Left ventricle myocardium superior (tissue), 1 donor: ENCODE results near the gene MX2. TPM values are rescaled to one million over a fixed set of nuclear protein-coding genes. Genes with fewer than 3 reads are reported as not detected.
"Not testable (repeated sequence)": the region's sequence is repeated elsewhere in the genome, so short reads cannot be mapped to it uniquely, and the experiment has no call there.

Experiments
- ATAC-seq: fragments of 200-7000 bp; cut with Tn5 transposase; one replicate; pipeline ENCODE4 v1.9.1; 2020; ENCODE audit warnings: mild to moderate bottlenecking, moderate library complexity
- DNase-seq: peaks from one replicate; pipeline ENCODE4 v3.0.0-alpha.2; 2020
- intact Hi-C: fragments of 100-400 bp; cut with micrococcal nuclease; formaldehyde crosslinking; loops from one replicate; pipeline ENCODE4 v1.11.0; 2022
- long read RNA-seq: library from polyadenylated mRNA; unstranded; transcript quantifications from one replicate; pipeline ENCODE4 v2.0.0, GENCODE V29; 2021
- total RNA-seq: library from RNA; stranded (reverse); fragmentation: NEBNext Ultra II Directional; extraction: Animal tissue kit (Norgen Biotek cat#: 25700); gene quantifications from one replicate; pipeline ENCODE4 v1.2.1, GENCODE V29; 2021
- donor health status: DM: no; HTN: yes; CAD: no; lungs with severe emphysema.

The MX2 gene, protein sequence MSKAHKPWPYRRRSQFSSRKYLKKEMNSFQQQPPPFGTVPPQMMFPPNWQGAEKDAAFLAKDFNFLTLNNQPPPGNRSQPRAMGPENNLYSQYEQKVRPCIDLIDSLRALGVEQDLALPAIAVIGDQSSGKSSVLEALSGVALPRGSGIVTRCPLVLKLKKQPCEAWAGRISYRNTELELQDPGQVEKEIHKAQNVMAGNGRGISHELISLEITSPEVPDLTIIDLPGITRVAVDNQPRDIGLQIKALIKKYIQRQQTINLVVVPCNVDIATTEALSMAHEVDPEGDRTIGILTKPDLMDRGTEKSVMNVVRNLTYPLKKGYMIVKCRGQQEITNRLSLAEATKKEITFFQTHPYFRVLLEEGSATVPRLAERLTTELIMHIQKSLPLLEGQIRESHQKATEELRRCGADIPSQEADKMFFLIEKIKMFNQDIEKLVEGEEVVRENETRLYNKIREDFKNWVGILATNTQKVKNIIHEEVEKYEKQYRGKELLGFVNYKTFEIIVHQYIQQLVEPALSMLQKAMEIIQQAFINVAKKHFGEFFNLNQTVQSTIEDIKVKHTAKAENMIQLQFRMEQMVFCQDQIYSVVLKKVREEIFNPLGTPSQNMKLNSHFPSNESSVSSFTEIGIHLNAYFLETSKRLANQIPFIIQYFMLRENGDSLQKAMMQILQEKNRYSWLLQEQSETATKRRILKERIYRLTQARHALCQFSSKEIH
- 7.1 TPM for total RNA-seq
- long read RNA-seq, partial matches to known transcripts, result 1 of 7 reads
- long read RNA-seq, other reads (novel, unspliced or antisense), result 2 of 7 reads

DNA sequence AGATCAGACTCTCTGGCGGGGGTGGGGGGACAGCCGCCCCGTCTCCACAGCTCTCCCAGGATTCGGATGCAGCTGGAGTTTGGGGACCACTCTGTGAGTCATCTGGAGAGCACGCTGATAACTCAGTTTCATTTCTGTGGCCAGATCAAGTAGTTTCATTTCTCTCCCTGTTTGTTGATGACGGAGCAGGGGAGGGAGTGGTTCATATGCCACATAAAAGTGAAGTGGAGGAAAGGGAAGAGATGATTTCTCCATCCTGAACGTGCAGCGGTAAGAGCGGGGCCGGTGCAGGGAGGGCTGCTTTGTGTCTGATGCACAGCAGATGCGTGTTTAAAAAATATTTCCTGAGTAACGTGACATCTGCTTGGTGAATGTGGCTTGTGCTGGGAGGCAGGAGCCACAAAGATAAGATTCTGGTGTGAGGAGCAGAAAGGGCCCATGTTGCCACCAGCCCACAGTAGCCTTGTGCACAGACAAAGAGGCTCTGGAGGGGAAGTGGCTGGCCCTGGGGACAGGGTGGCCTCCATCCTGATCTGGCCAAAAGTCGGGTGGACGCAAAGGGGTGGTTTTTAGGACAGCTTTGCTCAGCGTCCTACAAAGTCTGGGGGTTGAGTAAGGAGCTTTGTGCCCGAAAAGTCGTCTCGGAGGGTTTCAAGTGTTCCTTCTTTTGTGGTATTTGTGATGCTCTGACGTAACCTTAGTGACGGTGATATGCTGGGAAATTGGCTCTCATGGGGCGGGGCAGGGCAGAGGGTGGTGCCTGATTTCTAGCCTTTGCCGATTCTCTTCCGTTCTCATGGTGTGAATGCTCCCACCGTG, at the start of gene MX2:
MX2 (plus strand) TSS at position 242 of the 819 bp plus-strand sequence. CDS start 14,880 bp downstream, outside the sequence.
- ATAC-seq, result peak; percentile 89
- intact Hi-C loops, result no loop called here
- DNase-seq, result peak; percentile 75

DNA sequence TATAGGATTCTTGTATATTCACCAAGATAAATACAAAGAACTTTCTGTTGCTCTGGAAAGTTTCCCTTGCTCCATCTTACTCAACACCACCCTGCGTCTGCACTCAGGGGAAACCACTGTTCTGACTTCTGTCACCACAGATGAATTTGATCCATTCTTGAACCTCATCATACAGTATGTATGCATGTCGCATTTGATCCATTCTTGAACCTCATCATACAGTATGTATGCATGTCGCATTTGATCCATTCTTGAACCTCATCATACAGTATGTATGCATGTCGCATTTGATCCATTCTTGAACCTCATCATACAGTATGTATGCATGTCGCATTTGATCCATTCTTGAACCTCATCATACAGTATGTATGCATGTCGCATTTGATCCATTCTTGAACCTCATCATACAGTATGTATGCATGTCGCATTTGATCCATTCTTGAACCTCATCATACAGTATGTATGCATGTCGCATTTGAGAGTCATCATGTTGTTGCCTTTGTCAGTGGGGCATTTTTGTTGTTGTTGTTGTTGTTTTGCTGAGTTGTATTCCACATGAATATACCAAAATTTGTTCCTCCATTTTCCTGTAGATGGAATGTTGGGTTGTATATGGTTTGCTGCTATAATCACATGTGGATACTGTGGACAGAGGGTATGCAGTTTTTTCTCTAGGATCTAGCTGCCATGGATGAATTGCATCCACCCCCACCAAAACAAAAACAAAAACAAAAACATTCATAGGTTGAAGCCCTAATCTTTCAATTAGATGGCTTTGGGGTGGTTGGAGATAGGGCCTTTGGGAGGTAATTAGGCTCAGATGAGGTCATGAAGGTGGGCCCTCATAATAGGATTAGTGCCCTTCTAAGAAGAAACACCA, 48.3 kb upstream of the MX2 start:
- ATAC-seq, DNase-seq, intact Hi-C loops: not testable (repeated sequence)

DNA sequence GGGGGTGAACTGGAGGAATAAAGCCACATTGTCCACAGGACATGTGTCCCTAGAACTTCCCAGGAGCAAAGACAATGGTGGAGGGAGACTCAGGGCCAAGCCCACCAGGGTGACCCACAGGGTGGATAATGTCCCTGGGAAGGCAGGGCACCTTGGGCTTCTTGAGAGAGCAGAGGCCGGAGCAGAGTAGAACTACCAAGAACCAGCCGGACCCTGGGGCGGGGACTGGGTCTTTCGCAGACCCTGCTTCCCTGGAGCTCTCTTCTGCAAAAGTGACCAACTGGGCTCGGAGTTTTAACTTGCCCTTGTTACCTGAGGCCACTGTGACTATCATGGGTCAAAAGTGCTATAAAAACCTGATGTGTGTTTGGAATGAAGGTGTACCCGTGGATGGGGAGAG, 46.1 kb upstream of the MX2 start:
- no peak for ATAC-seq
- intact Hi-C loops, result no loop called here
- no peak for DNase-seq

DNA sequence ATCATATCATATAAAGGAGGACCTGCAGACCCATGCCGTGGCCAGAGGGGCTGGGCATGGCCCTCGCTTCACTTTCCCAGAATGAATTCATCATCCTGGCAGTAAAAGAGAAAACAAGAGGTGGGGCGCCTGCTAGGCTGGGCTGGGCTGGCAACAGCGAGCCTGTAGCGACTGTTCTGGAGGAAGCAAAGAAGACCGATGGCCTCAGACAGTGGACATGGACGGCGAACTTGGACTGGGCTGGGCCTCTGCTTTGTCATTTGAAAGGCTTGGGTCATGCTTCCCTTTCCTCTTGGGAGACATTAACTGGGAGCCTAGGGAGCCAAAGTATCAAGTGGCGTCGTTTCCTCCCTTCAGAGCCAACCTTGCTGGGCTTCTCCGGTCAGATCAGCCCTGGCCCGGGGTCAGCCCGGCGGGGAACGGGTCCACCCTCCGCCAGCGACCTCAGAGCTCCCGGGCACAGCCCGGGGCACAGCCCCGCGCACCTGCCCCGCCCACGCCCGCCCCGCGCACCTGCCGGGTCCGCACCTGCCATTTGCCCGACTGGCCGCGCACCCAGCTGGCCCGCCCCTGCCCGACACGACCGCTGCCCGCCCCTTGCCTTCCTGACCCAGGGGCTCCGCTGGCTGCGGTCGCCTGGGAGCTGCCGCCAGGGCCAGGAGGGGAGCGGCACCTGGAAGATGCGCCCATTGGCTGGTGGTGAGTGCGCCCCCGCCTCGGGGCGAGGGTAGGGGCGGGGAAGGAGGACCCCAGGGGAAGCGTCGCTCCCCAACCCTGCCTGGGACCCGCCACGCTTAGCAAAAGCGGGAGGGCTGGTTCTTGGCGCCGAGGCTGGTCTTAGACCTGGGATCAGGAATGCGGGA, 45.4 kb upstream of the MX2 start, which contains the start of gene FAM3B:
FAM3B (plus strand) TSS at position 602 of the 863 bp plus-strand sequence; CDS start at position 681, 79 bp downstream.
- intact Hi-C loops, result no loop called here
- ATAC-seq (peak; percentile 25), DNase-seq (no peak)

DNA sequence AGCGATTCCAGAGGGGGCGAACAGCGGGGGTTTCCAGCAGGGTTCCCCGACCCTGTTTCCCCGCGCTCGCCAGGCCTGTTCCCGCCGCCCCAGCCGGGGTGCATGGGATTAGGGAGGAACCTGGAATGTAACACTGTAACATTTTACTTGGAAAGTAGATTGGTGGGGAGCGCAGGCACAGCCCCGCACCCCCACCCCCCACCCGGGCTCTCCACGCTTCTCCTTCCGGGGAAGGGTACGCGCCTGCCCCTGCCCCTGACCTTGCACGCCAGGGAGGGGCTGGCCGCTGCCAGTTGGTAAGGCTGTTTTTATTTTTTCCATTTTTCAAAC, 44.8 kb upstream of the MX2 start:
- DNase-seq (no peak), ATAC-seq (no peak)
- intact Hi-C loops, result no loop called here

DNA sequence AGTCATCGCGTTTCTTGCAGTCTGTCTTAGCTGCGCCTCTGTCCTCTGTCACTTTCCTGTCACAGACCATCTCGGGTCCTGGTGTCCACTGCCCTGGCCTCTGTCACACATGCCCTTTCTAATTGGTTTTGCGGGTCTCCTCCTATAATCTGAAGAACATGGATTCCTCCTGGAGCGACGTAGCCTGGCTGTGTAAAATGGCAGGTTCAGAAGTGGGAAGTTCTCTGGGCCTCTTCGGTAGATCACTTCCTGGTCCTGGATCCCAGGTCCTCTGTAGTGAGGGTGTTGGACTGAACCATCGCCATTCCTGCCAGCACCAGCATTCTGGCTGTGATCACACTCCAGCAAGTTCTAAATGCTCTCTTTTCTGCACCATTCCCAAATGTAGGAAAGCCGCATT, 44.4 kb upstream of the MX2 start:
- ATAC-seq (no peak), DNase-seq (no peak)
- intact Hi-C loops, result no loop called here

DNA sequence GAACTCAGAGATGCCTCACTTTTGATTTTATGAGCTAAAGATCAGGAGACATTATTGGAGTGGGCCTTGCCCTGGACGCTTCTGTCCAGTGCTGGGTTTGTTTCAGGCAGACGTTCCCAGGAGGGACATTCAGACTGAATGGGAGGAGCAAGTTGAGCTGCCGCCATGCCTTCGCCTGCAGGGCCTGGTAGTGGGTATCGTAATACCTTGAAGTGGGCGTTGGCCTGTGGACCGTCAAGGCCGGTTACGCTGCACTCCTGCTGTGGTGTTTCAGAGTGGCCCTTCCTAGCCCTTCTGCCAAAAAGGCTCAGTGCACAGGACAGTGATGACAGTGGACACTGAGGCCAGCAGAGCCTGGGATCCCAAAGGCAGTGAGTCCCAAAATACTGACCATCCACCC, 43.6 kb upstream of the MX2 start:
- intact Hi-C loops, result no loop called here
- DNase-seq (no peak), ATAC-seq (no peak)

DNA sequence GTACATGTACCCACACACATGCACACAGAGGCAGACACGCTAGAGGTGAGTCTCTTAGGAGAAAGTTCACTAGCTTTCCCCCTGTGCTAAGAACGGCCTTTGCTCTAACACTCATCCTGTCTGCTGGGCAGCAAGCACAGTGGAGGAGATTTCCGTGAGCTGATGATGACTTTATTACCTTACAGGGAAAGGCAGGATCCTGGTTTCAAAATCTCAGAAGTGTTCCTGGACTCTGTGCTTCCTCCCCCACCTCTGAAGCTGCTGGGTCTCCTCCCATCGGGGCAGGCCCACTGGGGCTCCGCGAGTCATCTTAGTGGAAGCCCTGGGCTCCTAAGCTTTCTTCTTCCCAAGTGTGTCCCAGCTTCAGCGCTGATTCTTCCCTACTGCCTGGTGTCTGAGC, 42.6 kb upstream of the MX2 start:
- ATAC-seq, result no peak
- no peak for DNase-seq
- intact Hi-C loops, result no loop called here

DNA sequence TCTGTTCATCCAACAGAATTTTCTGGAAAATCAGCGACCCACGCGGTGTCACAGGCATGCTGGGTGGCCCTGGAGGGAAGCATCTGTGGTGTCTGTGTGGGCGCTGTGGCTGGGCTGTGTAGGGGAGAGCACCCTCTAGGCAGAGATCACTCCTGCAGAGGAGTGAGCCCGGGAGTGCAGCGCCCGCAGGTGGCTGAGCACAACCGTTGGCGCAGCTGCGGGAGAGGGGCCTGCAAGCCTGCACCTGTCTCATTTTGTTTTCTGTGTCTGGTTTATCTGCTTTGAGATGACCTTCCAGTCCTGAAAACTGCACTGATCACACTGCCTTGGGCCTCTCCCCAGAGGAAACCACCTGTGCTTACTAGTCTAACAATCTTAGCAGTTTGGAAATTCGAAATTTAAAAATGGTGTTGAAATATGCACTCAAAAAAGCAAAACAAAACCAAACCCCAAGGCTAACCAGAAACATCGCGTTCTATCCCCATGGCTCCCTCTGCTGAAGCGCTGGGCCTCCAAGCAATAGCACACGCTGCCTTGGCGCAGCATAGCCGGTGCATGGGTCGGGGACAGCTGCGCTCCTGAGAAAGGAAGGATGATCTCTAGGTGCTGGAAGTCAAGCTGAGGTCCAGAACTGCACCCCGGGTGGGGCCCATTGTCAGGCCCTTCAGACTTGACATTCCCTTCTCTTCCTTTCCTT, 40.5 kb upstream of the MX2 start:
- intact Hi-C loops, result loop anchor here (5.0 kb wide), 1 partner anchor 251 kb away; no protein-coding TSS in a partner anchor
- ATAC-seq, result no peak
- DNase-seq, result no peak

DNA sequence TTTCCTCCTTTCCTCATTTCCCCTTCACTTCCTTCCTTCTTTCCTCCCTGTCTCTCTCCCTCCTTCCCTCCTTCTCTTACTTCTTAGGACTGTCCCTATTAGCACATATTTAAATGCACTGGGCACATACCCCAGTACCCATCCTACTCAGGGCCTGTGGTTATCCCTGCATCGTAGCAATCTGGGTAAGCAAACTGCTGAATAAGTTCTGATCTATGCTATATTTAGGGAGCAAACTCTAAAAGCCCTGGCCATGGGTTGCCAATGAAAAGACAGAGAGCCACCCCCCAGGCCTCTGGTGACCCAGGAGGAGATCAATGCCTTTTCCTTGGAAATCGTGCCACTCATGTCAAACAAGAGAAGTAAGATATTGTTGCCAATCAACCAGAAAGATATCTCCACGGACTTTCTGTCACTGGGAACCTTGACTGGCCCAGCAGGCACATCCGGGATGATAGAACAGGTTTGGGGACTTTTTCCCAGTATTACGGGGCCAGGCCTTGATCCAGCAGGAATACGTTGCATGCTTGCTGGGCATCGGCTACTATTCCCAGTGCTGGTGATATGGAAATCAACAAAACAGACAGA, 39.8 kb upstream of the MX2 start:
- ATAC-seq, result no peak
- intact Hi-C loops, result loop anchor here (5.0 kb wide), 1 partner anchor 250 kb away; no protein-coding TSS in a partner anchor
- no peak for DNase-seq

DNA sequence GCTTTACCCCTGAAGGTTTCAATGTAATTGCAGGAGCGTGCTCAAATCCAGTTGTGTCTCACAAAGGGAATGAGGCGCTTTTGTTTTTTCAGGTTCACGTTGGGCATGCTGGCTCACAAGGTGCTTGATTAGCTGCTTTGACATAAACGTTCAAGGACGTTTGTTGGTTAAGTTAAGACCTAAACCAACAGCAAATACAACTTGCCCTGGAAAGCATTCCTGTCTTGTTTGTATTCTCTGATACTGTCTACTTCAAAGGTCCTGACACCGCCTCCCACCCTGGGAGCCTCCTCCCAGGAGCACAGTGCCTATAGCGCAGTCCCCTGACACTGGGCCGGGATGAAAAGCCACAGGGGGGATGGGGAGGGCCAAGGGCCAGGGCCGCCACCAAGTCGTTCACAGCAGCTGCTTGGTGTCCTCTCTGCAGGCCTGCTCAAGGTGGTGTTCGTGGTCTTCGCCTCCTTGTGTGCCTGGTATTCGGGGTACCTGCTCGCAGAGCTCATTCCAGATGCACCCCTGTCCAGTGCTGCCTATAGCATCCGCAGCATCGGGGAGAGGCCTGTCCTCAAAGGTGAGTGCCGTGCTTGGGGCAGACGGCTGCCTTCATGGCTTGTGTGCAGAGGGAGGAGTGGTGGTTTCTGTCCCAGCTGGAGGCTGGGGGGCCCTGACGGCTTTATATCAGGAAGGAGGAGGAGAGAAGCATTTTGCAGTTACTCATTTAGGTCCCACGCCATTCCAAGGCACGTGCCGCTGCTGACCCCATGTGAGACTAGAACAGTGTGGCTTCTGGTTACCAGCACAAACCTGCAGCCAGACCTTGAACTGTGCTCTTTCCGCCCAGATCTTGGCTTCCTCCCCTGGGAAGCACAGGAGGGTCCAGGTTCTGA, 39.1 kb upstream of the MX2 start:
- ATAC-seq (no peak), DNase-seq (no peak)
- intact Hi-C loops, result loop anchor here (5.0 kb wide), 1 partner anchor 250 kb away; no protein-coding TSS in a partner anchor

DNA sequence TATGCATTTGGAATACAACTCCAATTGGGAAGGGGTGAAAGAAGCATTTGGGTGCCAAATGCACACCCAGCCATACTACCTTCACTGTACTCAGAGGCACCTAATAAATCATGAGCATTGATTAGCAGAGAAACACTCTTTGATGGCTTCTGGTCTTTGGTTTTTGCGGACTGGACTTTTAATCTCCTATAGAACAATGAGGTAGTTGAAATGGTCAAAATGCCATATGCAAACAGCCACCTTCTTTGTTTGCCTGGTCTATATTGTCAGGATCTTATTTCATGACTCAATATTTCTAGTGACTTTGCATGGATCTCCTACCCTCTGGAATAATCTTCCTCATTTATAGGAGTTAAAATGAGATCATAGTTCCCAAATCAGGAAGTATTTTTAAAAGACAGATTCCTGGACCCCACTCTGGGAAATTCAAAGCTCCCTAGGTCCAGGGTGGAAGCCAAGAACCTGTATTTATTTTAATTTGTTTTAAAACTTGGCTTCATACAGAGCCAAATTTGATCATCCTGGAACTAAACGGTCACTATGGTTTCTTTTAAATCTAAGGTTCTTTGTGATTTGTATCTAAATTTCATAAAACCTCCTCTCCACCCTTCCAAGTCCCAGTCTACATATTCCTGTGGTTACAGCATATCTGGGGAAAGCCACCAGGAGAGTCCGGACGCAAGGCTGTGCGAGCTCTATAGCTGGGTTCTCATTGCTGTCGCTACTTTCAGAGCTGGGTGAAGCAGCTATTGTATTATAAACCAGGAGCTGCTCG, 36.5 kb upstream of the MX2 start:
- no peak for DNase-seq
- intact Hi-C loops, result no loop called here
- ATAC-seq, result no peak

DNA sequence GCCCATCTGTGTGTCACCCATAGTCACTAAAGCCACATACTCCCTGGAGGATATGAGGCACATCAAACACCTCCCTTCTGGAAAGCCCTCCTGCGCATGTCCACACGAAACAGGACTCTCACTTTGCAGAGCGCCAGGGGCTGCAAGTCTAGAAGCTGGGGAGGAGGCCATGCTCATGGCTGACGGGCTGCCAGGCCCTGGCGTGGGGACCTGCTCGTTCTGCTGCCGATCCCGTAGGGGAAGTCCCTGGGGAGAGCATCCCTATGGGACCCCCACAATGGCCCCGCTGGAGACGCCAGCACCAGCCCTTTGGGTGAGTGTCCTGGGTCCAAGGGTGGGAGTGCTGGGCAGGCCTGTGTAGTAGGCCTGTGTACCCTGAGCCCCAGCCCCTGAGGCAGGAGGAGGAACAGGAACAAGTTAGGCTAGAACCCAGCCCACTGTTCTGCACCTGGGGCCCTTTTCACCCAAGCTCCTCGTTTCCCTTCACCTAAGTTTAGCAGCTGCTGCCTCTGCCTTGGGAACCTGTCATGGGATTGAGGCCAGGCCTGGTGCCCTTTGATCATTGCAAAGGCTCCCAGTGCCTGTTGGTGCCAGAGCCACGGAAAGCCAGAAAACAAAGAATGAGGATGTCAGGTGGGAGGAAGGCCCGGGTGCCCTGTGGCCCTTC, 35.3 kb upstream of the MX2 start:
- ATAC-seq (no peak), DNase-seq (no peak)
- intact Hi-C loops, result no loop called here

DNA sequence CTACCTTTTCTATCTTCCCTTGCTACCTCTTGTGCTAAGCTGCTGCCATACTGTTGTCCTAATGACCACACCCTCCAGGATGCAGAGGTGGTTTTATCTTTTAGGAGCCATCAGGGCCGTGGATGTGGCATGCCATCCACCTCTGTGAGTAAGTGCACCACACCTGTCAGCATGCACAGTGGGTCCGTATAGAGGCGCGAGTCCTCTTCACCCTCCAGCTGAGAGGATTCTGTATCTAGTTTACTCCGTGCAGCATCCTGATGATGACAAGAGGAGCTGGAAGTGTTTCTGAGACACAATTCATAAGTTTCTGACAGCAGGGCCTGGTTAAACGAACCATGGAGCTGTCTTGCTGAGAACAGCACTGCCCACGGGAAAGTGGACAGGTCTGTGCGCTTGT, 34.1 kb upstream of the MX2 start:
- intact Hi-C loops, result no loop called here
- DNase-seq, result no peak
- no peak for ATAC-seq
